Parathyroid adenoma (tissue), 2 donors: Measurements from ENCODE around the gene PIAS1.

Experiments
- H2AFZ ChIP-seq: fragments of 300-600 bp; sonication (generic); one replicate; pipeline ENCODE4 v1.7.0; 2017; ENCODE audit warnings: antibody characterized with exemption, mild to moderate bottlenecking
- H3K27ac ChIP-seq: fragments of 300-600 bp; sonication (generic); one replicate; pipeline ENCODE4 v1.7.0; 2017
- H3K27me3 ChIP-seq: fragments of 300-600 bp; sonication (generic); one replicate; pipeline ENCODE4 v1.7.0; 2017; ENCODE audit warnings: low read length; ENCODE audit not compliant: control insufficient read depth, insufficient read depth
- H3K36me3 ChIP-seq: fragments of 300-600 bp; sonication (generic); one replicate; pipeline ENCODE4 v1.7.0; 2017; ENCODE audit warnings: low read length; ENCODE audit not compliant: control insufficient read depth, insufficient read depth
- H3K4me1 ChIP-seq: fragments of 300-600 bp; sonication (generic); one replicate; pipeline ENCODE4 v1.7.0; 2017; ENCODE audit warnings: control low read depth
- H3K4me2 ChIP-seq: fragments of 300-600 bp; sonication (generic); one replicate; pipeline ENCODE4 v1.7.0; 2017; ENCODE audit warnings: low read length
- H3K4me3 ChIP-seq: fragments of 300-600 bp; sonication (generic); one replicate; pipeline ENCODE4 v1.7.0; 2017; ENCODE audit warnings: low read depth, low read length
- H3K79me2 ChIP-seq: fragments of 300-600 bp; sonication (generic); one replicate; pipeline ENCODE4 v1.7.0; 2017; ENCODE audit warnings: control low read depth
- H3K9ac ChIP-seq: fragments of 300-600 bp; sonication (generic); one replicate; pipeline ENCODE4 v1.7.0; 2017; ENCODE audit warnings: mild to moderate bottlenecking
- H3K9me3 ChIP-seq: fragments of 300-600 bp; sonication (generic); one replicate; pipeline ENCODE4 v1.7.0; 2017; ENCODE audit warnings: low read length; ENCODE audit not compliant: control insufficient read depth
- TF ChIP-seq, protein P1 (sequence below): fragments of 300-600 bp; sonication (generic); IDR thresholded peaks from one replicate; pipeline ENCODE4 v1.7.0; 2017; ENCODE audit warnings: antibody characterized with exemption, mild to moderate bottlenecking
- donor health status: primary hyperparathyroidism.

The PIAS1 gene

DNA sequence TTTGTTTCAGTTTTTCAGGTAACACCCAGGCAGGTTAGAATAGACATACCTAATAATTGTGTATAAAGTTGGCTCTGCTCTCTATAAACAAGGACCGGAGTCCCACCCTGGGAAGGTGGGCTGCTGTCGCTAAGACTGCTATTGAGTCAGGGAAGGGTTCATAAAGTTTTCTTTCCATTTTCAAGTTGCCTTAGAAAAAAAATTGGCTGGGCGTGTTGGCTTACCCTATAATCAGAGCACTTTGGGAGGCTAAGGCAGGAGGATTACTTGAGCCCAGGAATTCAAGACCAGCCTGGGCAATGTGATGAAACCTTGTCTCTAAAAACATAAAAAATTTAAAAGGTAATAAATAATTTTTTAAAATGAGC, 11.3 kb upstream of the PIAS1 start:
- Histone ChIP-seq H2AFZ (no peak overlapping the region), H3K36me3 (no peaks in the 10 kb centered on the region), H3K4me3 (no peak overlapping the region), H3K27me3 (no peaks in the 10 kb centered on the region), H3K27ac (no peak overlapping the region), H3K9ac (no peak overlapping the region), H3K4me2 (no peak overlapping the region), H3K9me3 (no peaks in the 10 kb centered on the region), H3K4me1 (no peaks in the 10 kb centered on the region), H3K79me2 (no peaks in the 10 kb centered on the region)
- TF ChIP-seq, protein P1, sequence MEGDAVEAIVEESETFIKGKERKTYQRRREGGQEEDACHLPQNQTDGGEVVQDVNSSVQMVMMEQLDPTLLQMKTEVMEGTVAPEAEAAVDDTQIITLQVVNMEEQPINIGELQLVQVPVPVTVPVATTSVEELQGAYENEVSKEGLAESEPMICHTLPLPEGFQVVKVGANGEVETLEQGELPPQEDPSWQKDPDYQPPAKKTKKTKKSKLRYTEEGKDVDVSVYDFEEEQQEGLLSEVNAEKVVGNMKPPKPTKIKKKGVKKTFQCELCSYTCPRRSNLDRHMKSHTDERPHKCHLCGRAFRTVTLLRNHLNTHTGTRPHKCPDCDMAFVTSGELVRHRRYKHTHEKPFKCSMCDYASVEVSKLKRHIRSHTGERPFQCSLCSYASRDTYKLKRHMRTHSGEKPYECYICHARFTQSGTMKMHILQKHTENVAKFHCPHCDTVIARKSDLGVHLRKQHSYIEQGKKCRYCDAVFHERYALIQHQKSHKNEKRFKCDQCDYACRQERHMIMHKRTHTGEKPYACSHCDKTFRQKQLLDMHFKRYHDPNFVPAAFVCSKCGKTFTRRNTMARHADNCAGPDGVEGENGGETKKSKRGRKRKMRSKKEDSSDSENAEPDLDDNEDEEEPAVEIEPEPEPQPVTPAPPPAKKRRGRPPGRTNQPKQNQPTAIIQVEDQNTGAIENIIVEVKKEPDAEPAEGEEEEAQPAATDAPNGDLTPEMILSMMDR: no peak

- Histone ChIP-seq H3K27me3 (no peaks in the 10 kb centered on the region), H3K27ac (no peak overlapping the region), H3K9ac (no peak overlapping the region), H3K9me3 (no peaks in the 10 kb centered on the region), H3K79me2 (no peaks in the 10 kb centered on the region), H3K4me2 (no peak overlapping the region), H3K4me3 (no peak overlapping the region), H2AFZ (no peak overlapping the region), H3K4me1 (no peaks in the 10 kb centered on the region), H3K36me3 (no peaks in the 10 kb centered on the region)
- TF ChIP-seq, protein P1: no peak
Measured at GRCh38 chr15:68045289-68046265, 8.5 kb upstream of the PIAS1 start.

DNA sequence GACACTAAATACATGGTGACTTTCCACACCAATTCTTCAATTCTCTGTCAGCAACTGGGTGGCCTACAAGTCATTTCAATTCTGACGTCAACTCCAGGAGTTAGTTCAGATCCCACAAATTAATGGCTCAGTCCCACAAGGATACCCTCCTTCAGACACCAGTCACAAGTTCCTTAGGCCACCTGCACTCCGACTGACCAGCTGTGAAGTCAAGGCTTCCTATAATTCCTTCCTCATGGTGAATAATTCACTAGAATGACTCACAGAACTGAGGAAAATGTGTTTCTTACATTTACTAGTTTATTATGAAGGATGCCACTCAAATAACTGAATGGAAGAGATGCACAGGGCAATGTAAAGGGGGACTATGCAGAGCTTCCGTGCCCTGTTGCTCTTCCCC, 6.3 kb upstream of the PIAS1 start:
- Histone ChIP-seq H3K36me3 (no peaks in the 10 kb centered on the region), H3K9me3 (no peaks in the 10 kb centered on the region), H3K9ac (no peak overlapping the region), H3K27ac (no peak overlapping the region), H3K79me2 (no peaks in the 10 kb centered on the region), H3K27me3 (no peaks in the 10 kb centered on the region), H2AFZ (no peak overlapping the region), H3K4me1 (no peaks in the 10 kb centered on the region), H3K4me2 (no peak overlapping the region), H3K4me3 (no peak overlapping the region)
- TF ChIP-seq, protein P1: no peak

DNA sequence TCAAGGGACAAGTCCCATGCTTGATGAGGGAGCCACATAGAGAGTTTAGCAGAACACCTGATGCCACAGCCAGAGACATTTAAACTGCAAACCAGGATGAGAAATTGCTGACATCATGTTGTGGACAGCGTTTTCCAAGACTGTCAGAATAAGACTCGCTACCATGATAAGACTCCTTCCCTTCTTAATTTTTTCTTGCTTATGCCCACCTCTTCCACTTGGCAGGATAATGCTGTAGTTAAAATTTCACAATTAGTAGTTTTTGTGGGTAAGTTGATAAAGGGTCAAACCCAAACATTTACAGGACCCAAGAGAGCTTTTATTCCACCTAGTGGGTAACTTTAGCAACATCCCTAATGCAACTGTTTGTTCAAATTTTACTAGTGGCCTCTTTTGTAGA, 3.0 kb upstream of the PIAS1 start:
- H3K4me2 ChIP-seq: no peak overlapping the region
- H2AFZ ChIP-seq: no peak overlapping the region
- peaks cover 12% of the 10 kb centered on the region for H3K79me2 ChIP-seq
- H3K36me3 ChIP-seq: no peaks in the 10 kb centered on the region
- H3K9me3 ChIP-seq: no peaks in the 10 kb centered on the region
- no peak overlapping the region for H3K9ac ChIP-seq
- H3K4me1 ChIP-seq: no peaks in the 10 kb centered on the region
- no peak overlapping the region for H3K4me3 ChIP-seq
- H3K27me3 ChIP-seq: no peaks in the 10 kb centered on the region
- no peak overlapping the region for H3K27ac ChIP-seq
- TF ChIP-seq, protein P1: no peak

DNA sequence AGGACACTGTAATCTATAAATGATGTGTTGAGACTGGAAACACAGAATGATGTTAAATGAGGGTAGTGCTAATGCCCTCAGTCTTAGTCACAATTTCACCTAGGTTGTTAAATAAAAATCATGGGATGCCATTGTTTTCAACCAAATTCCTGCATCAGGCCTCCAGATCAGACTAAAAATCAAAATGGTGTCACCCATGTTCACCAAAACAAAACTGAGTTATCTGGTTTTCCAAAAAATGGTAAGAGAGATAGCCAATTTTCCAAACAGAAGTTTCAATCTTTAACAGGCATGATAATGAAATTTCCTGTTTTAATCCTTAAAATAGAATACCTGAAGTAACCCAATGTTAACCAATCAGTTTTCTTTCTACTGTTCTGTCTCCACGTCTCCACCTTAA, 2.2 kb upstream of the PIAS1 start:
- H3K9me3 ChIP-seq: no peaks in the 10 kb centered on the region
- no peaks in the 10 kb centered on the region for H3K4me1 ChIP-seq
- H3K79me2 ChIP-seq: peaks cover 12% of the 10 kb centered on the region
- H3K9ac ChIP-seq: no peak overlapping the region
- no peaks in the 10 kb centered on the region for H3K36me3 ChIP-seq
- no peaks in the 10 kb centered on the region for H3K27me3 ChIP-seq
- H3K27ac ChIP-seq: no peak overlapping the region
- no peak overlapping the region for H3K4me2 ChIP-seq
- no peak overlapping the region for H3K4me3 ChIP-seq
- H2AFZ ChIP-seq: no peak overlapping the region
- TF ChIP-seq, protein P1: no peak
